ENCODE data around the gene CDC42BPA. TPM values are rescaled to one million over a fixed set of nuclear protein-coding genes. Genes with fewer than 3 reads are reported as not detected.

Gene CDC42BPA
- polyA plus RNA-seq, 3 donors, result 36.9 to 40.2 (median 40.0) TPM

DNA sequence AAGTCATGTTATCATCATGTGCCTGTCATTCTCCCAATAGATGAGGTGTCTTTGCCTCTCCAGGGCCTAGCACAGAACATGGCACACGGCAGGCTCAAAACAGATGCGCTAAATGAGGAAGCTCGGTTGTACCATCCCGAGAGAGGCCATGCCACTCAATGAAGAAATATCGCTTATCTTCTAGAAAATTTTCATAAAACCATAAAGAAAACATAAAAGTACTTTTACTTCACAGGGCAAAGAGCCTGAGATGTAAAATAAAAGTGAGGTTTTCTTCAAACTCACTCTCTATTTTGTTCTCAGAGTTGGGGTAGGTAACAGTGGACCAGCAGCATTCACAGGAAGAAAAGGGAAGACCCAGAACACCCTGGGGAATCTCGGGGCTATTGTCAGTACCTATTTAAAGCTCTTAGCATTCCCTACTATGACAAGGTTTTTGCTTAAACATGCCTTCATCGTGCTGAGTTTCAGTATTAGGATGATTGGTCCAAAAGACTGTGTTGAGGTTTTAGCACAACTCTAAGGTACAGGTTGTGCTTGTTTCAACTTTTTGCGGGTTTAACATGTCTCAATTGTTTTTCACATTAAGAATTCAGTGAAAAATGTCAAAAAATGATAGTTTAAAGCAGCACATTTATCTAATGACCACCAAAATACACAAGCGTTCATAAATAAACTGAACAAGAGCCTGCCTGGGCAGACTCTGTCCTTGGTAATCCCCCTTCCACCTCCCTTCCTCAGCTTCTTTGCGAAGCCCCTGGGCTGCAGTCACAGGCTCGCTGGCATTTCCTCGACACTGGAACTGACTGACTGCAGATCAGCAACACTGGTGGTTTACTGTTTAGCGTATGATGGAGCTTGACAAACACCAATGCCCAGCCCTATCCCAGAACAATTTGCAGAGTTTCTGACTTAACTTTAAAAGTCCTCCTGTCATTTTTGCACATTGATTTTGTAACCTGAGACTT, 322.6 kb downstream of the CDC42BPA start:
- no peak for DNase-seq

DNA sequence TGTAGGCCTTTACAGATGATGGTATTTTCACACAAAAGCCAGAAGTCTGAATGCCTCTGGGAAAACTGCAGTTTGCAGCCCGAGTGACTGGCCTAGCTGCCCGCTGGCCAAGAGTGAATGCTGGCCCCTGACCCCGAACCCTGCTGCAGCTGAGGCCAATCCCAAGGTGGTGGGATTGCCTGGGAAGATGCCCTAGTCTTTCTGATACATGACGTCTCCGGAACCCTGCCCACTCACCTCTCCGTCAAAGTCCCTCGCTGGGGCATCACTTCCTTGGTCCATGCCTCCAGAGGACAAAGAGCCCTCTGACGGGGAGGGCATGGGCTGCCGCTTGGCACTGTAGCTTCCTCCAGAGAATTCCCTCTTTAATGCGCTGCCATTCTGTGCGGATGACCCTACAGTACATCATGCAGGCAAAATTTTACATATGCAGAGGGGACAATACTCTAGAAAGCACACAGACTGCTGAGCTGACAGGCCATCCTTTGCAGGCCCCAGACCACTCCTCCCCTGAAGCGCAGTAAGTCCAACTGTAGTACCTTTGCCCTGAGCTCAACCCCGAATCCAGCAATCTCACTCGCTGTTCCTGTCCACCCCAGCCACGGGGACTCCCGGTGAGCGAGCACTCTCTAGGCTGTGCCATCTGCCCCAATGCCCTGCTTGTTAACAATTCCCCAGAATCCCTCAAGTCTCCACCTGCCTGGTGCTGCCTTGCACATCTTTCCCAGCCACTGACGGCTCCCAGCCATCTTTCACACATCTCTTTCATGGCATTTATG, 323.5 kb downstream of the CDC42BPA start:
- no peak for DNase-seq

DNA sequence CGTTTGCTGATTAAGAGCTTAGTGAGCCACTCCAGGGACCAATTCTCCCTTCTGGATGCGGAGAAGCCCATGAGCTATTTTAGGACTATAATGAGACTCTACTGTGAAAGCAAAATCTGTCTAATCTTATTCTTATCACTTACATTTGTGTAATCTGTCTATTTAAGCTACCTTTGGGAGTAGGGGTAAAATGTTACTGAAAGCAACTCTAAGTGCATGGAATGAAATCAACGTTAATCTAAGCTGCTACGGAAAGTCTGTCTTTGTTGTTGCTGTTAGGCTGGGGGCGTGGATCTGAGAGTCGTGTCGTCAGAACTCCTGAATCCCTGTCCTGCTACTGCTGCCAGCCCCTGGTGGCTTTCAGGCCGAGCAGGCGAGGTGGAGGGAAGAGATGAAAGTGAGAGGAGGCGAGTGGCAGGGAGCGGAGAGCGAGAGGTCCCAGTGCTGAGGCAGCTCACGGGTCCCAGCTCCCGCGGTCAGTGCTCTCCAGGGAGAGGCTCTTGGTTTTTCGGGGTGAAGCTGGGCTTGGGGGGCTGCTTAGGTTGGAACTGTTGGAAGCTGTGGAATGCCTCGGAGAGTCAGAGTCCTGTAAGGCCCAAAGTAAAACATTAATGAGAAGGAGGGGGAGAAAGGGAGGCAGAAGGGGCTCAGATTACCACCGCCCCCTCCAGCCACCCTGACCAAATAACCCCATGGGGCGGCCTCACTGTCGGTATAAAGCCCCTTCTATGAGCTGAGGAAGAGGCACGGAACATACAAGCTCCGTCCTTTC, 324.3 kb downstream of the CDC42BPA start:
- DNase-seq, result peak; percentile 34

DNA sequence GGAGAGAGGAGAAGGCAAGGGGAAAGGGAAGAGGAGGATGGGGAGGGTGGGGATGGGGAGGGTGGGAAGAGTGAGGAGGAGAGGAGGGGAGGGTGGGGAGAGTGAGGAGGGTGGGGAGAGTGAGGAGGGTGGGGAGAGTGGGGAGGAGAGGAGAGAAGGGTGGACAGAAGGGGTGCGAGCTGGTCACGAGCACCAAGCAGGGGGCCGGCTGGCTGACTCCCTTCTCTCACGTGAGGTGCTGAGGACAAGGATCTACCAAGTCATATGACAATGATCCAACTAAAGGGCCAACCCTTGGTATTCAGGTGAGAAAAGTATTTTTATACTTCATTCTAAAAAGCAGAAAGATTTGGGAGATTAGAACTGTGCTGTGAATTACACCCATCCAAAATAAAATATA, 326.4 kb downstream of the CDC42BPA start:
- no peak for DNase-seq

DNA sequence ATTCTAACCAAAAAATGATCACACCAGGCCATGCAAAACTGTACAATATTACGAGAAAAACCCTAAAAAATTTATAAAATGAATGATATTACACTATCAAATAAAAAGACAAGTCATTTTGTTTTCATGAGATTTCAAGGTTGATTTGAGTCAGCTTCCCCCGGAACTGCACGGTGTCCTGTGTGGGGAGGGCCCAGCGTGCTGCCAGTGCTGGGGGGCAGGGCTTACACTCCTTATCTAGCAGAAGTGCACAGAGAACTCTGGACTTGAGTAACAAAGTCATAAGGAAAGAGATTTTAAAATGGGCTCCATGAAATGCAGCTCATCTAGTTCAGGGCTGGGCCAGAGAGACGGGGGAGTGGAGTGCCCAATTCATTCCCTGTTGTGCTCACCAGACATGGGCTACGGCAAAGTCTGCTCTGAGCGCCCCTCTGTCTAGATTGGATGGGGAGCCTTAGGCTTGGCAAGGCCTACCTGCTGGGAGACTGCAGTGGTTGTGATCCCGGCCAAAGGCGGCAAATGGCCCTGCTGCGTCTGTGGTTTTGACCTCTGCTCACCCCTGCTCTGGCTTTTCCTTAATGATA, 328.1 kb downstream of the CDC42BPA start:
- DNase-seq, result no peak

DNA sequence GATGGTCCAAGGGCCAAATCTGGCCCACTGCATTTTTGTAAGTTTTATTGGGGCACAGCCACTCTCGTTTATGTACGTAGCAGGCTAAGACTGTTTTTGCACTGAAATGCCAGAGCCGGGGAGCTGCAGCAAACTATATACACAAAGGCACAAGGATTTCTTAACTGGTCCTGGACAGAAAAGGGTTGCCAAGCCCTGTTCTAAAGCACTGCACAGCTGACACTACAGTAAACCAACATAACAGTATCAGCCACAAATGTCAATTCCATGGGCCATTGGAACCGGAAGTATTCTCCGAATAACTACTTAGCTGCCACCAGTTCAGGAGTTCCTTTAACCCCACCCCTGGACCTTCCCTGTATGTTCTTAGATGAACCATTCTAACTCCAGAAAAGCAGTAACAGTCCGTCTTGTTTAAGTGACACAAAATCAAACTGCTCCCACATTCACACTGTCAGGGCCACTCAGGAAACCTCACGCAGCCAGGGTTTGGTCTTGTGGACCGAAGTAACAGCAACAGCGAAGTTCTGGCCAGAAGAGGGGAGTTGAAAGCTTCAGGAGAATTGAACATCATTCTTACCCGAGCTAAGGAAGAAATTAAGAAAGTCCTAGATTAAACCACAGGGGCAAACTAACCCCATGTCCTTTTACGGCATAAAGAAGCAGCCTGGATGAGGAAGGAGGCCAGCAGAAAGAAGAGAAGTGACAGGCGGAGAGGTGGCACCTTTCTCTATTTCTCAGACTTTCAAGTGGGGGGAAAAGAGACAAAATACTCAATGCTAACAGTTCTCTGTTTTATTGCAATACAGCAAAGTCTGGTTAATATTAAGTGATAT, 329.0 kb downstream of the CDC42BPA start:
- DNase-seq, result no peak

DNA sequence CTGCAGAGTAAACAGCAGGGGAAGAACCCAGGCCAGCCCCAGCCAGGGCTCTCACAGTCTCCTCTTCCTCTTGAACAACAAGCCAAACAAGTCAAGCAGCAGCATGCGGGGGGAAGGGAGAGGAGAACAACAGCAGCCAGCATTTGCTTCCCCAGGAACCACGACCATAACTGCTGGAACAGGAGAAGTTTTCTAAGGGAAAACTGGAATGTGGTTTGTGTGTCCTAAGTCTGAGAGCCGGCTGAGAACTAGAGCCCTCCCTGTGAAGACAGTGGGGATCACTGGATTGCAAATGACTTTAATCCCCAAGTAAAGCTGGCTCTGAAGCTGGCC, 330.0 kb downstream of the CDC42BPA start:
- DNase-seq, result no peak

DNA sequence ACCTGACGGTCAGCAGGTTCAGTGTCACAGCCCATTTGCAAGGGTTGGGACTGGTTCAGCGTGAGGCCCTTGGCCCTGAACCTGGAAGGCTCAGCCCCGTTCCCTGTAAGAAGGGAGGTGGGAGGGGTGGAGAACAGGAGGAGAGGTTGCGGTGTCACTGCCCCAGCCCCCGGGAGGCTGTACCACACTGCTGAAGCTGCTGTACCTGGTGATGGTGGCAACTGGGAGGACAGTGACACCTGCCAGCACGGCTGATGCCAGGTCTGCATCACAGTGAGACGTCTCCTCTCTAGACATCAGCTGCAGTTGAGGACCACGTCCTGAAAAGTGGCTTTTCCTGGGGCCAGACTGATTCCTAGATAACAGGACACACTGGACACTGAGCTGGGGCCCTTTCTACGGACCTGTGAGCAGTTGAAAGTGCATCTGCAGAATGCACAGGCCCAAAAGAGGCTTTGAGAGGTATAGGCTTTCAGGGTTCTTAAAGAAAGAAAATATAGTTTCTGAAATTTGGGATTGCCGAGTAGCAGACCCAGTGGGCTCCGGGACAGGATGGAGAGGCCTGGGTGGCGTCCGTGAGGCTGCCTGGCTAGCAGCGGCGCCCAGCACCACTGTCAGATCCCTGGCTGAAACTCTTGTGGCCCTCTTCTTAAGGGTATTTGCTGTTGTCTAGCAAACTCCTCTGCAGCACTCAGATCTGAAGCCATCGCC, 330.5 kb downstream of the CDC42BPA start:
- no peak for DNase-seq

DNA sequence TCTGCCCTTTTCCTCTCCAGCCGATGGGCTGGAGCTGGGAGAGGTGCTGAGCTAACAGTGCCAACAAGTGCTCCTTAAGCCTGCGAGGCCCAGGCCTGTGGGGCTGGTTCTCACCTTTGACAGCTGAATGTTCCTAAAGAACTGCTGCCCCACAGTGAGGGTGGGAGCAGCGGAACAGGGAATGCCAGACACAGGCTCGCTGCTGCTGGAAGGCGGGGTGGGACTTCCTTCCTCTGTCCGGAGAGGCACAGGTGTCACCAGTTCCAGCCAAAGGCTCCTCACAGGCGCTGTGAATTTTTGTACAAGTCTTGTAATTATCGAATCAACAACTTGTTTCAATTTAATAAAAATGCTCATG, 331.1 kb downstream of the CDC42BPA start:
- DNase-seq, result no peak

DNA sequence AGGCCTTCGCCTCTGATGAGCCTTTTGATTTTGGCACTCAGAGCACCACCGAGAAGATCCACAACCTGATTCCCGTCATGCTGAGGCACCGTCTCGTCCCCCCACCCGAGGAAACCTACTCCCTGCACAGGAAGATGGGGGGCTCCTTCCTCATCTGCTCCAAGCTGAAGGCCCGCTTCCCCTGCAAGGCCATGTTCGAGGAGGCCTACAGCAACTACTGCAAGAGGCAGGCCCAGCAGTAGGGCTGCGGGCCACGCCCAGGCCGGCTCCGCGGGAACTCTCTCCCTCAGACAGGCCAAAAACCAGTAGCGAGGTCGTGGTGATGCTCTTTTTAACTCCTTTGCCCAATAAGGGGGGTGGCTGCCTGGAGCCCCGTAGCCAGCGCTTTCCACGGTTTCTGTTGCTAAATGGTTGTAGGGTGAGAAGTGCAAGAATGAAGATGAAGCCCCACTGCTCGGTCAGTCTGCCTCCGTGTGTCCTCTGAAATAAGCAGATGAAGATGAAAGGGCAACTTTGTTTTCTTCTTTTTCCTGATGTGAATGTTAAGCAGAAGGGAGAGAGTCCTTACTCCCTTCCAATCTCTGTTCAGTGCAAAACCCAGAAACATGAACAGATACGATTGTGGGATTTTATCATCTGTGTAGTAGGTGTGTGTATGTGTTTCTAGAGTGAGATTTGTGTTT, 331.7 kb downstream of the CDC42BPA start:
- DNase-seq, result no peak

DNA sequence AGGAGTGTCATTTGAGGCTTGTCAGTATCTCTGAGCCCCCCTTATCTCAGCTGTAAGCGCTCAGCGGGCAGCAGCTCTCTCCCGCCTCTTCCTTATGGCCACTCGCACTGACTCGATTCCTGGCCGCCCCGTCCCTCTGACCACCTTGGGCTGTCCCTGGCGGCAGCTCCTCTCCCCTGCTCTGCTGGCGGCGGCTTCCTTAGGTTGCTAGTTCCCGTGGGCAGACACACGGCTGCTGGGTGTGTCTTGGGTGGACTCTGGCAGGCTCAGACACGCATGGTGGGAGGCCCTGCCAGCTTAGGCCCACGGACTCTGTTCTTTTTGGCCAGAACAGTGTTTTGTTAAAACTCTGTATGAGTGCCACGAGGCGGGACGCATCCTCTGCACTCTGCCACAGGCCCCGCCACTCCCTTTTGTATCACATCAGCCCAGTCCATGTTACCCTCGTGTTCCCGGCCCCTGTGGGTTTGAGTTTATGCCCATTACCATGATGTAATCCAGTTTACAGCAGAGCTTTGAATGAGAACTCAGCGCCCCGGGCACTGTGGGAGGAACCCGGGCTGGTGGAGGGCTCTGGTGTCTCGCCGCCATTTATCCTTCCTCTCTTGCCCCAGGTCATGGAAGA, 332.3 kb downstream of the CDC42BPA start:
- no peak for DNase-seq

DNA sequence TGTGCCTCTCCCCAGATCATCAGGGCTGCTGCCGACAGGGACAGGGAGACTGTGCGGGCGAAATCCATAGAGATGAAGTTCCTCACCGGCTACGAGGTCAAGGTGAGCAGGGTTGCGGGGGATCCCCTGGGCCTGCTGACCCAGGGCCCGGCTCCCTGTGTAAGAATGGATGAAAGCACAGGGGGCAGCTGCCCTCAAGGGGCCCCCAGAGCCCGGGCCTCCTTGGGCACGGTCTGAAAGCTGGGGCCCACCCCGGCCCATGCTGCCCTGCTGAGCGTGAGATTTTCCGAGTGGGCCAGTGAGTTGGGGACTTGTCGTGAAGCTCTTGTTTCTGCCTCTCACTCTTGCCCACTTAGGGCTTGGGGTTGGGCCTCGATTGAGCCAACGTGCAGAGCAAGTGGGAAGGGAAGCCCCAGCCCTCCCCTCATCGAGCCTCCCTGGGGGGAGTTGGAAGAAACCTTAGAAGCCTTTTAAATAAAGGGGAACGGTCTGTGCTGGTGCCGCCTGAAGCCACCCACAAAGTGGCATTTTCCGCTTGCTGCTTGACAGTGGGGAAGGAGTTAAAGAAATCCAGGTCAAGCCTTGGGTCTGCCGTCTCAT, 333.0 kb downstream of the CDC42BPA start:
- DNase-seq, result no peak

DNA sequence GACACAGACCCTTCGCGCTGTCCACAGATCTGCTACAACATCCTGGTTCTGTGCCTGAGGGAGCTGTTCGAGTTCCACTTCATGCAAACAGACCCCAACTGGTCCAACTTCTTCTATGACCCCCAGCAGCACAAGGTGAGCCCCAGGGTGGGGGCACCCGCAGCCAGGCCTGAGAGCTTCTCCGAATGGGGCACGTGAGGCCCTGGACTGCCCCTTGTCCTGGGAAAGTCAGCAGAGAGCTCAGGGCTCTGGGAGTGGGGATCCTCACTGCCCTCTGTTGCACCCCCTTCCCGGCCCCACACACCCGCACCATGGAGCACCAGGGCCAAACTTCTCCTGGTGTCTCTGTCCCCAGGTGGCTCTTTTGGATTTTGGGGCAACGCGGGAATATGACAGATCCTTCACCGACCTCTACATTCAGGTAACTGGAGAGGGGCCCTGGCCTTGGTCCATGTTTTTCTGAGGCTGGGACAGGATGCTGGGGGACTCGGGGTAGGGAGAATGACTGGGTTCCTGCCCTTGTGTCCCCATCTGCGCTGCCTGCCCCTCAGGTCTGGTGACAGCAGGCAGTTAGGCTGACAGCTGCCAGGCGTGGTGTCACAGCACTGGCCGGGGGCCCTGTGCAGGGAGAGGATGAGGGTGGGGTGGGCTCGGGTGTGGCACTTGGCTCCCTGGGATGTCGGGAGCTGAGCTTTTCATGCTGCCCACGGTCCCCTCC, 333.6 kb downstream of the CDC42BPA start:
- DNase-seq, result no peak

DNA sequence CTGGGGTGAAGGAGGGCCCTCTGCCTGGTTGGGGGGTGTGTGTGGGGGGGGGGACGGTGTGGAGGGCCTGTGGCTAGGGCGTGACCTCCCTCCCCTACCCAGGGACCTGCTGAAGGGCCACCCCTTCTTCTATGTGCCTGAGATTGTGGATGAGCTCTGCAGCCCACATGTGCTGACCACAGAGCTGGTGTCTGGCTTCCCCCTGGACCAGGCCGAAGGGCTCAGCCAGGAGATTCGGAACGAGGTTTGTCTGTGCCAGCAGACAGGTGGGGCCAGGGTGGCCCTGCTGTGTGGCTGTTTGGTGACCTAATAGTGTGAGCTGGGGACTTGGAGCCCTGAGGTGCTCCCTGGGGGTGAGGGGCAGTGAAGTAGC, 334.3 kb downstream of the CDC42BPA start:
- no peak for DNase-seq

DNA sequence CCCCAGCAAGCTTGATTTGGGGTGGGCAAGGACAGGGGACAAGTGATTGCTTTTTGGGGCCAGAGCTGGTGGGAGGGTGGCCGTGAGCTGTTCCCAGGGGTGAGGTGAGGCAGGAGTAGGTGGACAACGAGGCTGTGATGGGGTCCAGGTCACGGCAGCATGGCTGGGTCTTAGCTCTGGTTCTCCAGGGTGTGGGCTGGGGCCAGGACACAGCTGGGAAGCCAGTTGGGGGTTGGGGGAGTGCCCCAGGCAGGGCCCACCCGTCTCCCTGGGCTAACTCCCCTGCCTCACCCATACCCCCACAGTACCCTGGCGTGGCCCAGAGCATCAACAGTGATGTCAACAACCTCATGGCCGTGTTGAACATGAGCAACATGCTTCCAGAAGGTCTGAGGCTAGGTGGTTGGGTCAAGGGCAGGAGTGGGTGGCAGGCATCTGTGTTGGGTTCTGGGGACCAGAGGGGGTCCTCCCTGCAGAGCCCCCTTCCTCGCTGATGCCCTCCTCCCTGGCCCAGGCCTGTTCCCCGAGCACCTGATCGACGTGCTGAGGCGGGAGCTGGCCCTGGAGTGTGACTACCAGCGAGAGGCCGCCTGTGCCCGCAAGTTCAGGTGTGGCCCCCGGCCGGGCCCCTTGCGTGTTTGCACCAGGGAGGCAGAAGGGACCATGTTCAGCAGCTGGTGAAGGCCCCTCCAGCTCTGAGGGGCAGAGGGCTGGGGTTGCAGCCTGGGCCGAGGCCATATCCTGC, 334.9 kb downstream of the CDC42BPA start:
- DNase-seq, result no peak

DNA sequence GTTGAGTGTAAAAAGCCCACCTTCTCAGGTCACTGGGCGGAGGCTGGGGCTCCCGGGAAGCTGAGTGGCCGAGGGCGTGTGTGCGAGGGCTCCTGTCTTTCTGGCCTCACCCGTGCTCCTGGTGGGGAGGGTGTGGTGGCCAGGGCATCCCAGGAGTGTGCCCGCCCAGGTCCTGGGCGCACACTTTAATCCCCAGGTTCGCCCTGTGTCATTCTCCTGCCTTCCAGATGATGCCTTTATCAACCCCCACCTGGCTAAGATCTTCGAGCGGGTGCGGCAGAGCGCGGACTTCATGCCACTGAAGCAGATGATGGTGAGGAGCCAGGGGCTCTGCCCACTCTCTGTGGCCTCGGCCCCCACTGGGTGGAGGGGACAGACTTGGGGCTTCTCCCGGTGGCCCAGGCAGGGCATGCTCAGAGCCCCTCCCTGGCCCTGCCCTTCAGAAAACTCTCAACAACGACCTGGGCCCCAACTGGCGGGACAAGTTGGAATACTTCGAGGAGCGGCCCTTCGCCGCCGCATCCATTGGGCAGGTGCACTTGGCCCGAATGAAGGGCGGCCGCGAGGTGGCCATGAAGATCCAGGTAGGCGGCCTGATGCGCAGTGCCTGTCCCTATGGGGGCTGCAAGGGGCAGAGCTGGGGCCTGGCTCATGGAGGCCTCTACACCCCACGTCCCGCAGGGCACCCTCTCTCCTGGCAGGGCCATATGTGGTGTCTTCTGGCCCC, 335.7 kb downstream of the CDC42BPA start:
- DNase-seq, result no peak

DNA sequence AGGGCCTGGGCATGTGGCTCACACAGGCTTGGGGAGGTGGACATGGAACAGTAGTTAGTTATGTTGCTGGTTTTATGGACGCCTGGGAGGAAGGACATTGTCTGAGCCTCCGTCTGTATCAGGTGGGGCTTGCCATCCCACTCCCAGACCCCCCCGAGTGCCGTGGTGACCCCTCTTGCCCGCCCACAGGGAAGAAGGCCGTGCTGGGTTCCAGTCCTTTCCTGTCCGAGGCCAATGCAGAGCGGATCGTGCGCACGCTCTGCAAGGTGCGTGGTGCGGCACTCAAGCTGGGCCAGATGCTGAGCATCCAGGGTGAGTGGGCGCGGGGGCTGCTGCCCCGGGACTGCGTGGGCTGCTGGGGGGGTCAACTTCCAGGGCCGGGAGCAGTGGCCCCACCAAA, 336.5 kb downstream of the CDC42BPA start:
- no peak for DNase-seq

Data from renal pelvis (tissue), 4 donors.